GM19099 (cell line): ENCODE results near the gene CFAP210.

ENCODE experiments used
- POLR2A ChIP-seq: IDR thresholded peaks from 3 replicates; pipeline ENCODE4 v1.6.1; 2011; ENCODE audit warnings: low read depth; ENCODE audit not compliant: insufficient read length; ENCODE audit errors: extremely low read depth

CFAP210 gene

DNA sequence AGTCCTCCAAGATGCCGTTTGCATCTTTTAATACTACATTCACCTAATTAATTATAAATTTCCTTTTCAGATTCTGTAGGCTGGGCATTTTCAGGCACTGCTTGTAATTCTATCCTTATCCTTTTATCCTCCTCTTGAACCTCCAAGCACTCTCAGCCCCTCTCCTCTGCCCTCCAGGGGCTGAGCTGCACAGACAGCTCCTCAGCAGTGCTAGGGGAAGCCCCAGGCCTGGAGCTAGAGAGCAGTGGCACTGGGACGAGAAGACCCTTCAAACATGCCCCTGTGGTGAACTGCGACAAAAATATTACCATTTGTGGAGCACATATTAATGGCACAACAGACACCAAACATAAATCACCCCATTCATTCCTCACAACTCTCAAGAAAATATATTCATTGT is 32.9 kb downstream of the CFAP210 start:
- TF ChIP-seq POLR2A: no peak

GRCh38 chr2:169659320-169659719 is 34.9 kb downstream of the CFAP210 start:
- TF ChIP-seq POLR2A: no peak

- TF ChIP-seq POLR2A: no peak
Observed at GRCh38 chr2:169658877-169659276, 35.3 kb downstream of the CFAP210 start.

DNA sequence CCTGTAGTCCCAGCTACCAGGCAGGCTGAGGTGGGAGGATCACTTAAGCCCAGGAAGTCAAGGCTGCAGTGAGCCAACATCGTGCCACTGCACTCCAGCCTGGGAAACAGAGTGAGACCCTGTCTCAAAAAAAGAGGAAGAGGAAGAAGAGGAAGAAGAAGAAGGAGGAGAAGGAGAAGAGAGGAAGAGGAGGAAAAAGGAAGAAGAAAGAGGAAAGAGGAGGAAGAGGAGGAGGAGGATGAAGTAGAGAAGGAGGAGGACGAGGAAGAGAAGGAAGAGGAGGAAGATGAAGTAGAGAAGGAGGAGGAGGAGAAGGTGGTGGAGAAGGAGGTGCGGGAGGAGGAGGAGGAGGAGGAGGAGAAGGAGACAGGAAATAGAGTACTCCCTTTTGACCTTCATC is 38.0 kb downstream of the CFAP210 start:
- no peak for TF ChIP-seq POLR2A

DNA sequence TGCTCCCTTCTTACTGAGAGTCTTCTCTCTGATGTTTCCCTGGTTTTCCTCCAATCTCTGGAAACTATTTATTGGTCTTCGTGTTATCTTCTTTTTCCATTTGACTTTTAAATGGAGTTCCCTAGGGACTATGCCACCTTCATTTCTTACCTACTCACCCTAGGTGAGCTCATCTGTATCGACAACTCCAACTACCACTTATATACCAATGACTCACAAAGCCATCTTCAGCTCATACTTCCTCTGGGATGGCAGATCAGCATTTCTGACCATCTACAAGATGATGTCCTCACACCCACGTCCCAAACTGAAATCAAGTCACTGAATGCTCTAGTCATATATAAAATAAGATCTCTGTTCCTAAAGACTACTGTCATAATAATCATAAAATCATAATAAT is 40.6 kb downstream of the CFAP210 start:
- no peak for TF ChIP-seq POLR2A

DNA sequence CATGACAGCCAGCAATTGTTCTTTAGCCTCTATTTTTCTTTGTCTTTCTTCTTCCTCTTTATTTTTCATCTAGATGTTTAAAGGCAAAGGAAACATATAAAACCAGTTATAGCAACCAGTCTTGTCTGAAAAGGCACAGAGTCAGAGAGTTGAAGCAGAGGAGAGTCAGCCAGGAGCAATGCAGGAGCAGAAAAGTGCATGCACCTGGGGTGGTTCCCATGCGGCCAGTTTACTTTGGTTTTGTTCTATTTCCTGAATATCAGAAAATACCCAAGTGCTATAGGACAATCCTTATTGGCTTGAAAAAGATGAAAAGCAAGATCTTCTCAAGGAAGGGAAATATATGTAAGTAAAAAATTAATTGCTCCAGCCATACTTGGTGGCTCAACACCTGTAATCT is 44.9 kb downstream of the CFAP210 start:
- no peak for TF ChIP-seq POLR2A

DNA sequence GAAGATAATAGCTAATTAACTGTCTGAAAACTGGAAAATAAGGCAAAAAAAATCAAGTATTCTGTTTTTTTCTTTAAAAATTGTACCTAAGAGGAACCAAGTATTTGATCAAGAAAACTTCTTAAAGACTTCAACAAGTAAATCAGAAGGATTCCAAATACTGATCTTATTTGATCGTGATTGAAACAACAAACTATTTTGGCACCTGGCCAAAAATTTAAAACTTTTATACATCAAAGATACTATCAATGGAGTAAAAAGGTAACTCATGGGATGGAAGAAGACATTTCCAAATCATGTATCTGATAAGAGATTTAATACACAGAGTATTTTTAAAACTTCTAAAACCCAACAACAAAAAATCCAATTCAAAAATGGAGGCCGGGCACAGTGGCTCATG is 46.7 kb downstream of the CFAP210 start:
- TF ChIP-seq POLR2A: no peak

DNA sequence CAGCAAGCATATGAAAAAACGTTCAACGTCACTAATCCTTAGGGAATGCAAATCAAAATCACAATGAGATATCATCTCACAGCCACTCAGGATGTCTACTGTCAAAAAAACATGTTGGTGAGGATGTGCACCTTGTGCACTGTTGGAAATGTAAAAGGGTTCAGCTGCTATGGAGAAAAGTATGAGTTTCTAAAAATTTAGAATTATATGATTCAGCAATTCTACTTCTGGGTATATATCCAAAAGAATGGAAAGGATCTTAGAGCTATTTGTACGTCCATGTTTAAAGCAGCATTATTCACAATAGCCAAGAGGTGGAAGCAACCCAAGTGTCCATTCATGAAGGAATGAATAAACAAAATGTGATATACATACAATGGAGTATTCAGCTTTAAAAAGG is 50.0 kb downstream of the CFAP210 start:
- TF ChIP-seq POLR2A: no peak

DNA sequence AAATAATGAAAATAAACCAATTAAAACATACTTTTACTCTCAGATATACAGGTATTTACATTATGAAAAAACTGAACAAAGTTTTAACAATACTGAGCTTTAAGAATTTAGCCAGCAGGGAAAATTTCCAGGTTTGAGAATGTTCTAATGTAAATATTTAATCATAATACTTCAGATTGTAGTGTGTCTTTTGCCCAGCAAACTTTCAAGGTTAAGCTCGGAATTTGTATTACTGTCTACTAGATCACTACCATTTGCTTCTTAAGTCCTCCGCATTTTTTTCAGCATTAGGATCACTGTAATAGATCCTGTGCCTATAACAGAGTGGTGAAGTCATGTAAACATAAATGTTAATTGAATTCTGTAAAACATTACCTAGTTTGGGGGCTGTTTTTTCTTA is 52.7 kb downstream of the CFAP210 start:
- TF ChIP-seq POLR2A: no peak

GRCh38 chr2:169640104-169640503 is 54.1 kb downstream of the CFAP210 start:
- no peak for TF ChIP-seq POLR2A

GRCh38 chr2:169637620-169638019 is 56.6 kb downstream of the CFAP210 start:
- TF ChIP-seq POLR2A: no peak

DNA sequence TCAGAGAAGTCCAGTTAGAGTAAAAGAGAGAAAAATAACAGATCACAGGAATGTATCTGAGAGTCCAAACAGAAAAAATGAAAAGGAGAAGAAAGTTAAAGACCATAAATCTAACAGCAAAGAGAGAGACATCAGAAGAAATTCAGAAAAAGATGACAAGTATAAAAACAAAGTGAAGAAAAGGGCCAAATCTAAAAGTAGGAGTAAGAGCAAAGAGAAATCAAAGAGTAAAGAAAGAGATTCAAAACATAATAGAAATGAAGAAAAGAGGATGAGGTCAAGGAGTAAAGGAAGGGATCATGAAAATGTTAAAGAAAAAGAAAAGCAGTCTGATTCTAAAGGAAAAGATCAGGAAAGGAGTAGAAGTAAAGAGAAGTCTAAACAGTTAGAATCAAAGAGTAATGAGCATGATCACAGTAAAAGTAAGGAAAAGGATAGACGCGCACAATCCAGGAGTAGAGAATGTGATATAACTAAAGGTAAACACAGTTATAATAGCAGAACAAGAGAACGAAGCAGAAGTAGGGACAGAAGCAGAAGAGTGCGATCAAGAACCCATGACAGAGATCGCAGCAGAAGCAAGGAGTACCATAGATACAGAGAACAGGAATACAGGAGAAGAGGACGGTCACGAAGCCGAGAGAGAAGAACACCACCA is 57.6 kb downstream of the CFAP210 start:
- no peak for TF ChIP-seq POLR2A

GRCh38 chr2:169625781-169626180 is 68.4 kb downstream of the CFAP210 start:
- TF ChIP-seq POLR2A: no peak

DNA sequence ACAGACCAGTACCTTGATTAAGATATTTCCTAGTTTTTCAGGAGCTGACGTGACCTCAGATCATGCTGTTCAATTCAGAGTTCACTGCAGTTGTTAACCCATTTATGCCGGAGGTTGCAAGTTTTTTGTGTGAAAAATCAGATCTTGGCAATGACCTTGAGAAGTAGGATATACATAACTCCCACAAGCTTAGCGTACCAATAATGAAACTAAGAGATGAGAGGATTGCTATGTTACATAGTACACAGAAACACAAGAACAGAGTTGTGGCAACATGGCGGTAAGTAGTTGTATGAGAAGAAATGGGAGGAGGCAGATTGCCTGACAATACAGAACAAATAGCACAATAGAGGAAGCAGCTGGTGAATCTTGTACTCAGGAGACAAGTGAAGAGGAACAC is 71.0 kb downstream of the CFAP210 start:
- no peak for TF ChIP-seq POLR2A

DNA sequence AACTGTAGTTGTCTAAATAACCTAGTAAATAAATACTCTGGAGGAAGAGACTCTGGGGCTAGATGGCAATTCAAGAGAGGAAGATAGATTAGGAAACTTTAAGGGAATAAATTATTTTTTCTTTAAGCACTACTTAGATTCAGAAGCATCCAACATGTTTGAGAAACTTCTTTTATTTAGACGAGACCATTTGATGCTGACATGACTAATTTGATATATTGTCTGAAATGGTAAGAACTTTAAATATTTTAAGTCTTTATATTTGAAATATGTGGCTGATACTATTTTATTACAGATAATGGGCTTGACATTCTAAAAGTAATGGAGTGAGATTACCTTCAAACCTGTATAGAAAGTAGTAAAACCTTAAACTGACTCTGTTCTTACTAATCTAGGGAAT is 73.7 kb downstream of the CFAP210 start:
- no peak for TF ChIP-seq POLR2A

GRCh38 chr2:169619946-169620345 is 74.3 kb downstream of the CFAP210 start:
- no peak for TF ChIP-seq POLR2A

- no peak for TF ChIP-seq POLR2A
Observed at GRCh38 chr2:169613876-169614275, 80.3 kb downstream of the CFAP210 start.
